Adrenal gland (tissue), 12 donors: ENCODE measurements around the gene MYPN. TPM values are rescaled to one million over a fixed set of nuclear protein-coding genes. Genes with fewer than 3 reads are reported as not detected.

Source experiments
- DNase-seq, 7 donors: peaks; one replicate each; pipeline ENCODE4 v3.0.0-alpha.2; 2019 to 2020
- H3K27ac ChIP-seq, 5 donors: fragments of 200-600 bp; sonication (generic) in 4 of 5; 1 replicate in 3 of 5; 2 replicates in 2 of 5; pipeline versions ENCODE4 v1.5.1 to v1.8.0; 2016 to 2020; ENCODE audit warnings: mild to moderate bottlenecking in 1 of 5
- H3K27me3 ChIP-seq: fragments of 200-600 bp; 2 replicates; pipeline ENCODE4 v1.8.0; 2021
- H3K36me3 ChIP-seq, 2 donors: fragments of 200-600 bp; replicated peaks in 1 of 2; 1 replicate in 1 of 2; 2 replicates in 1 of 2; pipeline versions ENCODE4 v1.5.1 to v1.8.0; 2018 to 2022
- H3K4me1 ChIP-seq, 2 donors: fragments of 200-600 bp; replicated peaks in 1 of 2; 1 replicate in 1 of 2; 2 replicates in 1 of 2; pipeline versions ENCODE4 v1.5.1 to v1.8.0; 2018 to 2021
- H3K4me3 ChIP-seq, 4 donors: fragments of 200-600 bp; sonication (generic) in 3 of 4; one replicate each; pipeline ENCODE4 v1.5.1; 2016 to 2018
- H3K9me3 ChIP-seq, 3 donors: fragments of 200-600 bp; sonication (generic) in 1 of 3; replicated peaks in 1 of 3; 1 replicate in 2 of 3; 2 replicates in 1 of 3; pipeline versions ENCODE4 v1.5.1 to v1.8.0; 2016 to 2021
- POLR2A ChIP-seq, 2 donors: fragments of 450-650 bp; IDR thresholded peaks; one replicate each; pipeline ENCODE4 v1.6.1; 2017; ENCODE audit warnings: antibody characterized with exemption in 2 of 2, mild to moderate bottlenecking in 2 of 2, moderate library complexity in 1 of 2
- WGBS, 4 donors: extraction: QIAGEN DNeasy Blood & Tissue Kit in 2 of 4; methylation state at CpG; one replicate each; pipeline versions ENCODE4 v1.1.5 to v1.1.7; 2013 to 2017; 5-methylcytosine and 5-hydroxymethylcytosine counted together
- intact Hi-C, 2 donors: fragments of 100-400 bp; cut with DNase I; formaldehyde crosslinking; loops; one replicate each; pipeline versions ENCODE4 v1.14.1 to v1.15.0; 2022 to 2023
- polyA plus RNA-seq, 3 donors: library from polyadenylated mRNA; stranded (reverse); fragments of 200-250 nt in 2 of 3; fragments of 350-450 nt in 1 of 3; fragmentation: Illumina TruSeq in 1 of 3; extraction: RNeasy Lipid Tissue Mini Kit (QIAGEN cat#74804) in 1 of 3; gene quantifications; one replicate each; pipeline ENCODE4 v1.2.3, GENCODE V29; 2013 to 2014
- total RNA-seq, 9 donors: library from RNA; depleted of rRNA in 4 of 9; stranded (reverse); fragments of >200 nt in 4 of 9; fragments of 120-200 nt in 1 of 9; fragmentation: NEBNext Ultra II Directional in 1 of 9; extraction: Animal tissue kit (Norgen Biotek cat#: 25700) in 1 of 9; gene quantifications; one replicate each; pipeline versions ENCODE4 v1.1.0 to v1.2.4, GENCODE V29; 2013 to 2023
- TF ChIP-seq, protein P1 (sequence below), 6 experiments: fragments of 450-650 bp in 4 of 6; fragments of 200-600 bp in 2 of 6; sonication (generic) in 1 of 6; IDR thresholded peaks; 1 replicate in 5 of 6; 2 replicates in 1 of 6; pipeline versions ENCODE4 v1.5.1 to v1.8.0; 2016 to 2021; ENCODE audit warnings: antibody characterized with exemption in 6 of 6, mild to moderate bottlenecking in 2 of 6, moderate library complexity in 1 of 6
- donor health status: healthy with polysubstance abuse.
- donor health status: Bipolar disorder and iron deficiency.
- donor health status: DM: yes; HTN: yes; CAD: no.
- donor health status: DM: no; HTN: no; CAD: no.
- donor health status: DM: no; HTN: no; CAD: no.
- donor health status: DM: yes; HTN: yes; CAD: no.

Gene MYPN
- total and polyA plus RNA-seq, 12 donors, result 0.10 to 1.9 (median 0.31) TPM; not detected in 2

DNA sequence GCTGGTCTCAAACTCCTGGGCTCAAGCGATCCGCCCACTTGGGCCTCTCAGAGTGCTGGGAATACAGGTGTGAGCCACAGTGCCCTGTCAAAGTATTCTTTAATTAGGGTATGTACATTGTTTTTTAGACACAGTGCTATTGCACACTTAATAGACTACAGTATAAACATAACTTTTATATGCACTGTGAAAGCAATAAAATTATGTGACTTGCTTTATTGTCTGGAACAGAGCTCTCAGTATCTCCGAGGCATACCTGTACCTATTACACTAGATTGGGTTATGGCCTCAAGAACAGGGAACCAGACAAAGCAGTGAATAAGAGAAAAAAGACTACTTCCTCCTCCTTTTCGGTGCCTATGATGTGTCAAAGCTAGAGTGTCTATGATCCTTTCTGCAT is 109.5 kb downstream of the MYPN start:
- H3K4me1 ChIP-seq, result no peaks in the 10 kb centered on the region
- H3K36me3 ChIP-seq, result no peaks in the 10 kb centered on the region
- H3K27me3 ChIP-seq, result no peaks in the 10 kb centered on the region
- TF ChIP-seq, protein P1, sequence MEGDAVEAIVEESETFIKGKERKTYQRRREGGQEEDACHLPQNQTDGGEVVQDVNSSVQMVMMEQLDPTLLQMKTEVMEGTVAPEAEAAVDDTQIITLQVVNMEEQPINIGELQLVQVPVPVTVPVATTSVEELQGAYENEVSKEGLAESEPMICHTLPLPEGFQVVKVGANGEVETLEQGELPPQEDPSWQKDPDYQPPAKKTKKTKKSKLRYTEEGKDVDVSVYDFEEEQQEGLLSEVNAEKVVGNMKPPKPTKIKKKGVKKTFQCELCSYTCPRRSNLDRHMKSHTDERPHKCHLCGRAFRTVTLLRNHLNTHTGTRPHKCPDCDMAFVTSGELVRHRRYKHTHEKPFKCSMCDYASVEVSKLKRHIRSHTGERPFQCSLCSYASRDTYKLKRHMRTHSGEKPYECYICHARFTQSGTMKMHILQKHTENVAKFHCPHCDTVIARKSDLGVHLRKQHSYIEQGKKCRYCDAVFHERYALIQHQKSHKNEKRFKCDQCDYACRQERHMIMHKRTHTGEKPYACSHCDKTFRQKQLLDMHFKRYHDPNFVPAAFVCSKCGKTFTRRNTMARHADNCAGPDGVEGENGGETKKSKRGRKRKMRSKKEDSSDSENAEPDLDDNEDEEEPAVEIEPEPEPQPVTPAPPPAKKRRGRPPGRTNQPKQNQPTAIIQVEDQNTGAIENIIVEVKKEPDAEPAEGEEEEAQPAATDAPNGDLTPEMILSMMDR (IDR thresholded peaks at IDR 0.05), result no peak
- no peak for TF ChIP-seq POLR2A (IDR thresholded peaks at IDR 0.05)
- no peaks in the 10 kb centered on the region for H3K9me3 ChIP-seq
- H3K27ac ChIP-seq, result no peak overlapping the region
- H3K4me3 ChIP-seq, result no peak overlapping the region
- DNase-seq, result no peak
- WGBS, 4 donors, result 80 to 88% (median 83%) methylated on average over 4 of the region's 4 CpGs
- intact Hi-C loops, result loop anchor here in 1 of 2 donors (10.0 kb wide), 1 partner anchor 86 kb away; no protein-coding TSS in a partner anchor

DNA sequence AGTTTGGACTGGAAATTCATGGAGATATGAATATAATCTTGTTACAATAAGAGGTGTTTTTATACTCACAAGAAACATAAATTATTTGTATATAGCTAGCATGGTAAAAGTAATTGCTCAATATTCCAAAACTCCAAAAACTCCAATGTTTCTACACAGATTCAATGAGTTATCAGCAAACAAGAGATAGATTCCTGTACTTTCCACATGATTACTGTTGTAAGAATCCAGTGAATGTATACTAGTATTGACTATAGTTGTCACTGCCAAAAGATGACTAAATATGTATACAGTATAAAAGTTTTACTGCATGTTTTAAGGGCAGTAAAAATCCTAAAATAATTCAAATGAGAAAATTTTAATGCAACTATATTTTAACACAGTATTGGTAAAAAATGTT is 111.9 kb downstream of the MYPN start:
- intact Hi-C loops, result no loop called here
- Histone ChIP-seq H3K9me3 (no peaks in the 10 kb centered on the region), H3K36me3 (no peaks in the 10 kb centered on the region)

DNA sequence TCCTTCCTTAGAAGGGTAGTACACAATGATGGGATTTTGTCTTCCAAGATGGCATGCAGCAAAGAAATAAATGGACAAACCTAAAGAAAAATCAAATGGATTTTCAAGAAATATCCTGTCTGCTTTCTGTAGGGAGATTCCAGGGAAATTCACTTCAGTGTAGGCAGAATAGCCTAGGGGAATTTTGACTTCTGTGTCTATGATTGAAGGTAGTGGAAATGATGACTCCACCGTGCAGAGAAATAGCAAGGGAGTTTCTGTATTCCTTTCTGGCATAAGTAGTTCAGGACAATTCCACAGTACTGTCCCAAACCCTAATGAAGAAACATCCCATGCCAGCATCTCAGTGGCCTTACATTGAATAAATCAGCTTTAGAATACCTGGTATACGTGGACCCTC is 113.1 kb downstream of the MYPN start:
- Histone ChIP-seq H3K4me1 (no peaks in the 10 kb centered on the region), H3K36me3 (no peaks in the 10 kb centered on the region), H3K9me3 (no peaks in the 10 kb centered on the region), H3K27ac (no peak overlapping the region), H3K27me3 (no peaks in the 10 kb centered on the region), H3K4me3 (no peak overlapping the region)
- intact Hi-C loops, result no loop called here
- TF ChIP-seq POLR2A (IDR thresholded peaks at IDR 0.05), result no peak
- TF ChIP-seq, protein P1 (IDR thresholded peaks at IDR 0.05), result no peak
- no peak for DNase-seq
- WGBS, 4 donors, result 77 to 95% (median 90%) methylated on average over 2 of the region's 2 CpGs

More for the DNA sequence above, 111.9 kb downstream of the MYPN start:
- no peak overlapping the region for H3K4me3 ChIP-seq
- no peaks in the 10 kb centered on the region for H3K27me3 ChIP-seq
- no peaks in the 10 kb centered on the region for H3K4me1 ChIP-seq
- DNase-seq, result no peak
- no peak overlapping the region for H3K27ac ChIP-seq
- no peak for TF ChIP-seq POLR2A (IDR thresholded peaks at IDR 0.05)
- TF ChIP-seq, protein P1 (IDR thresholded peaks at IDR 0.05), result no peak

DNA sequence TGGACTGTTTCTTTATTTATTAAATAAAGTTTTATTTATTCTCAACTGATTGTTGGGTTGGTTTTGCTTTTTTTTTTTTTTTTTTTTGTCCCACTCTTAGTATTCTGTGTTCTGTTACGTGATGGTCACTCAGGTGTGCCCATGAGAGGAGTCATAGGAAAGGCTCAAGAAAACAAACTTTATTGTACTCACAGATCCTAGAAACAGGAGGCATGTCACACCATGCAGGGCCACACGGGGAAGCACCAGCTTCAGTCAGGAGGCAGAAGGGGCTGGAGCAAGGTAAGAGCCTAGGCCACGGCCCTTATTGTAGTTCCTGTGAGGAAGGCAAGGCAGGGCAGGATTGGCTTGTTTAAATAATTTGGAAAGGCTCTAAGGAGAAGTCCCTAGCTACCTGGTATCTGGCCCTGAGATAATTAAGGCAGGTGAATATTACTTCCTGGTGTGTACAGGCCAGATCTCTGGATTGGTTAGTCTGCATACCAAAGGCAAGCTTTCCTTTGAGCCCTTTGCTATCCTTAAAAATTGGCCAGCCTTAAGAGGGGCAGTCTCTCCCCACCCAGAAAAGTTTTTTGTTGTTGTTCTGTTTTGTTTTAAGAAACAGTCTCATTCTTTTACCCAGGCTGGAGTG is 114.4 kb downstream of the MYPN start:
- Histone ChIP-seq H3K27ac (no peak overlapping the region), H3K4me3 (no peak overlapping the region), H3K4me1 (no peaks in the 10 kb centered on the region), H3K36me3 (no peaks in the 10 kb centered on the region), H3K9me3 (no peaks in the 10 kb centered on the region), H3K27me3 (no peaks in the 10 kb centered on the region)
- intact Hi-C loops, result no loop called here
- DNase-seq, result no peak
- TF ChIP-seq POLR2A (IDR thresholded peaks at IDR 0.05), result no peak
- TF ChIP-seq, protein P1 (IDR thresholded peaks at IDR 0.05), result no peak
- WGBS, 4 donors, result 79 to 91% (median 85%) methylated on average over 3 of the region's 3 CpGs
